Measurements from ENCODE around the gene MGAT1. TPM values are rescaled to one million over a fixed set of nuclear protein-coding genes. Genes with fewer than 3 reads are reported as not detected.

MGAT1 gene
- 153 and 173 TPM in 2 replicates for total RNA-seq

DNA sequence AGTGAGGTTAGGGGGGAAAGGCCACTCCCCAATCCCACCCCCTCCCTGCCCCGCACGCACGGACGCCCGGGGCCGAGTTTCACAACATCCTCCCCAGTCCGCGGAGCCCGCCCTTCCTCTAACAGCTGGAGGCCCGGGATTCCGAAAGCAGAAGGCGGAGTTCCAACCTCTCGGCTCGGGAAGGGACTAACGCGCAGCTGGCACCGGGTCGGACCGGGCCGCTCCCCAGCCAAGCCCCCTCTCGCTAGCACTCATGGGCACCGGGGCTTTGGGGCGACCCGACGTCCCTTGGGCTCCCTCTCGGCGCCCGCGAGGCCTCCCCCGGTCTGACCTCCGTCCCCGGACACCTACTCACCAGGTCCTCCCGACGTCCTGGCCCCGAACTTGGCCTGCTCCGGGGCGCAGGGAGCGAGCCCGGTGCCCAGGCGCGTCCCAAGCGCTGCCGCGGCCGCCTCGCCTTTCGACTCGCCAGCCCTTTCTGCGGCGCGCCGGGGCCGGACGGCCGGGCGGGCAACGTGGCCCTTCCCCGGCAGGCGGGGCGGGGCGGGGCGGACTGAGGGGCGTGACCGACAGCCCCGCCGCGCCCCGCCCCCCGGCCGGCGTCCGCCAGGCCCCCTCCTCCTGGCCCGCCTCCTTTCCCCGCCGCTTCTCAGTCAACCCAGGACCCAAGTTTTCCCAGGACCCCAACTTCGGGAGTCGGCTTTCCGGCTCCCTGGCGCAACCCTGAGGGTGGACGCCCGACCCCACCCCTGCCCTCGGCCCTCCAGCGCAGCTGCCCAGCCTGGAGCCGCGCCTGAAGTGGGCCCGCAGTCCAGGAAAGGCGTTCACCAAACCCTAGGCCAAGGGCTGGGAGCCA lies at the start of gene MGAT1:
Gene MGAT1, minus strand, starts transcription at position 482 of the 856 bp plus-strand sequence. CDS start 9,835 bp downstream, outside the sequence.

DNA sequence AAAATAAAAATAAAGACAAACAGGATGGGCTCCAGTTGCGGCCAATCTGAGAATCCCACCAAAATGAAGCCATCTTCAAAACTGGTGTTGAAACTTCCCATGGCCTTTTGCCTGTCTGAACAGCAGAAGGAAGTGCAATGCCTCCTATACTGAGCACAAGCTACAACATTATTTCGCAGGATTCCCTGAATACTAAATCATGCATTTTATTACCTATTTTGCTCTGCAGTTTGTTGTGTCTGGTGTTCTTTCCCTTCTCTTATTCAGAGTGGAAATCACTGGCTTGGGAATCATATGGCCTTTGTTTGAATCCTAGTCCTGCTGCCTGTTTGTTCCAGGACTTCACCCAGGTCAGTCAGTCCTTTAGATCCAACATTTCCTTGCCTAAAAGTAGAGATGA lies 62.6 kb downstream of the MGAT1 start, which contains the start of gene OR2Y1:
Gene OR2Y1, minus strand, starts transcription at position 101 of the 400 bp plus-strand sequence. Its CDS starts 0 bp downstream, at position 101.

Other genes starting within 250 kb of the MGAT1 start
- not detected in 2 replicates for gene SCGB3A1, start 211.3 kb downstream of the MGAT1 start, total RNA-seq
- gene FLT4, start 153.2 kb downstream of the MGAT1 start, total RNA-seq, result under 0.01 and 1.8 TPM in 2 replicates
- gene OR2Y1, start 62.7 kb downstream of the MGAT1 start, total RNA-seq, result not detected in 2 replicates
- 2.9 and 6.1 TPM in 2 replicates for gene ZFP62, start 58.5 kb upstream of the MGAT1 start, total RNA-seq
- gene BTNL8, start 96.4 kb upstream of the MGAT1 start, total RNA-seq, result not detected in 2 replicates
- not detected in 2 replicates for gene BTNL3, start 186.0 kb upstream of the MGAT1 start, total RNA-seq
- not detected in 2 replicates for gene BTNL9, start 237.5 kb upstream of the MGAT1 start, total RNA-seq